ENCODE measurements around the gene TUBGCP4. TPM values are rescaled to one million over a fixed set of nuclear protein-coding genes. Genes with fewer than 3 reads are reported as not detected.
A peak's percentile ranks its signal among the peaks of the same experiment; 100 is the strongest.

Gene TUBGCP4
- total and polyA plus RNA-seq, 9 of the 15 experiments (the other 6 are each of a cell fraction or from before 2014, with no cell fraction given): 10.7 to 50.2 (median 29.6) TPM

DNA sequence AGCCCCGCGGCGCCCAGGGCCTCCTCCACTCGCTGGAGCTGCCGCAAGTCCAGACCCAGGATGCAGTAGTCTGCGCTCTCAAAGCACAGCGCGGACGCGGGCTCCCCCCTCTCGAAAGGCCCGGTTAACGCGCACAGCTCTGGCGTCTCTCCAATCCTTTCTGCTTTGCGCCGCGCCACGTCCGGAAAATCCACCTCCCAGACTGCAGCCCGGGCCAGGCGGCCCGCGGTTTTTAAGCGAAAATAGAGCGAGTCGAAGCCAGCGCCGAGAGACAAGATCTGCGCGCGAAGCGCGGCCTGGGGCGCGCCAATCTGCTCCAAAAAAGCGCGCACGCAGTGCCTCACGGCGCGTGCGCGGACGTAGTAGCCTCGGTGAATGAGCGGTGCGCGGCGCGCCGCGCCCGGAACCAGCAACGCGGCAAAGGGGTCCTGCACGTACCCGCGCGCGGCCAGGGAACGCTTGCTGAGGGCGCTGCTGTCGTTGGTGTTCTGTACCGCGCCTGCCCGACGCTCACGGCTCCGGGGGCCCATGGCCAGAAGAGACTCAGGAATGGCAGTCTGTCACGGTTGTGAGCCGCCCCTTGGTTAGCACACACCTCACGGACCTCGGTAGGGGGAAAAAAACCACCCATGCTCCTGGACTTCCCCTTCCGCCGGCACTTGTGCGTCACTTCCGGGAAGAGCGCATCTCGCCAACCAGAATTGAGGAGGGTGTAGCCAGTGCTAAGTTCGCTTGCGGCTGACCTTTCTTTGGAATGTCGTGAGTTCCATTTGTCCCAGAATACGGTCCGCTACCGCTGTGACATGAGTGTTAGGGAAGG lies 40.7 kb upstream of the TUBGCP4 start, which contains the start of gene LCMT2 (continued):
- no peak for TF ChIP-seq ZMIZ1 (IDR thresholded peaks at IDR 0.05; ENCODE audit: low read depth in 2 of 2, low read length in 2 of 2)
- peak; percentile 90 for TF ChIP-seq ATF7 (IDR thresholded peaks at IDR 0.05)
- TF ChIP-seq BCL6 (CRISPR knock-in tag; IDR thresholded peaks at IDR 0.05): no peak
- TF ChIP-seq, protein P1, sequence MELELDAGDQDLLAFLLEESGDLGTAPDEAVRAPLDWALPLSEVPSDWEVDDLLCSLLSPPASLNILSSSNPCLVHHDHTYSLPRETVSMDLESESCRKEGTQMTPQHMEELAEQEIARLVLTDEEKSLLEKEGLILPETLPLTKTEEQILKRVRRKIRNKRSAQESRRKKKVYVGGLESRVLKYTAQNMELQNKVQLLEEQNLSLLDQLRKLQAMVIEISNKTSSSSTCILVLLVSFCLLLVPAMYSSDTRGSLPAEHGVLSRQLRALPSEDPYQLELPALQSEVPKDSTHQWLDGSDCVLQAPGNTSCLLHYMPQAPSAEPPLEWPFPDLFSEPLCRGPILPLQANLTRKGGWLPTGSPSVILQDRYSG (tag; conservative IDR thresholded peaks at IDR 0.05; ENCODE audit: low read depth): 0 out of 2 replicates have a peak, but pooled peaks have one; percentile 40
- TF ChIP-seq RBM25 (IDR thresholded peaks at IDR 0.05; ENCODE audit: low read depth, low read length, severe bottlenecking): no peak
- TF ChIP-seq ZBED1 (IDR thresholded peaks at IDR 0.05): peak; percentile 71; the same call in 1 of the 2 replicates
- peak; percentile 34; the same call in 1 of the 2 replicates for TF ChIP-seq ZNF592 (IDR thresholded peaks at IDR 0.05)
- peak; percentile 91 for TF ChIP-seq PML (IDR thresholded peaks at IDR 0.05; ENCODE audit: low read length)
- TF ChIP-seq MAFF (IDR thresholded peaks at IDR 0.05; ENCODE audit: low read length): no peak
- no peak for TF ChIP-seq ZFP1 (CRISPR knock-in tag; IDR thresholded peaks at IDR 0.05)
- TF ChIP-seq MBD2 (IDR thresholded peaks at IDR 0.05; ENCODE audit: borderline replicate concordance, low read depth): peak; percentile 41; the same call in 1 of the 2 replicates
- peak; percentile 78 for TF ChIP-seq ETS1 (conservative IDR thresholded peaks at IDR 0.05; ENCODE audit: control insufficient read depth, low read depth, low read length)
- no peak for TF ChIP-seq ZSCAN32 (CRISPR knock-in tag; IDR thresholded peaks at IDR 0.05)

All from K562 (cell line).